ENCODE data around the gene TBC1D14. TPM values are rescaled to one million over a fixed set of nuclear protein-coding genes. Genes with fewer than 3 reads are reported as not detected.

Gene TBC1D14
- total RNA-seq, 1 donor from 2014 or later = 61.8 TPM

DNA sequence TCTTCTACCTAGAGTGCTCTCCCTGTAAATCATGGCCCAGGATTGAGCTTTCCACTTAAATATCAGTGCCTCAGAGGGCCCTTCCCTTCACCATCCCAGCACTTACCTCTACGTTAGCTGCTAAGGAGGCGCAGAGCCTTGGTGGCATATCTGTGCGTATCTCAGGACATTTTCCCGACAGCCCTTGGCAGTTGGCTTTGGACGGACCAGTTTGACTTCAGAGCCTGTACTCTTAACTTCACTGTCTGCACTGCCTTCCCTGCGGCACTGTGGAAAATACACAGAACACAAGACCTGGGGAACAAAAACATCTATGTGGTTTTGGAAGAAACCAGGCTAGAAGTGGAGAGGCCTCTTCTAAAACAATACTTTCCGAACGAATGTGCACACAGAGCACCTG, 135.9 kb downstream of the TBC1D14 start:
- no peak overlapping the region for H3K27ac Mint-ChIP-seq
- TF ChIP-seq, protein P1, sequence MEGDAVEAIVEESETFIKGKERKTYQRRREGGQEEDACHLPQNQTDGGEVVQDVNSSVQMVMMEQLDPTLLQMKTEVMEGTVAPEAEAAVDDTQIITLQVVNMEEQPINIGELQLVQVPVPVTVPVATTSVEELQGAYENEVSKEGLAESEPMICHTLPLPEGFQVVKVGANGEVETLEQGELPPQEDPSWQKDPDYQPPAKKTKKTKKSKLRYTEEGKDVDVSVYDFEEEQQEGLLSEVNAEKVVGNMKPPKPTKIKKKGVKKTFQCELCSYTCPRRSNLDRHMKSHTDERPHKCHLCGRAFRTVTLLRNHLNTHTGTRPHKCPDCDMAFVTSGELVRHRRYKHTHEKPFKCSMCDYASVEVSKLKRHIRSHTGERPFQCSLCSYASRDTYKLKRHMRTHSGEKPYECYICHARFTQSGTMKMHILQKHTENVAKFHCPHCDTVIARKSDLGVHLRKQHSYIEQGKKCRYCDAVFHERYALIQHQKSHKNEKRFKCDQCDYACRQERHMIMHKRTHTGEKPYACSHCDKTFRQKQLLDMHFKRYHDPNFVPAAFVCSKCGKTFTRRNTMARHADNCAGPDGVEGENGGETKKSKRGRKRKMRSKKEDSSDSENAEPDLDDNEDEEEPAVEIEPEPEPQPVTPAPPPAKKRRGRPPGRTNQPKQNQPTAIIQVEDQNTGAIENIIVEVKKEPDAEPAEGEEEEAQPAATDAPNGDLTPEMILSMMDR (IDR thresholded peaks at IDR 0.05; ENCODE audit: unreplicated experiment) = no peak
- no peak for DNase-seq (ENCODE audit: low spot score, unreplicated experiment)
- H3K9me3 Mint-ChIP-seq (ENCODE audit: low read depth) = no peaks in the 10 kb centered on the region
- peaks cover 25% of the 10 kb centered on the region for H3K4me1 Mint-ChIP-seq (ENCODE audit: low read depth)
- H3K4me3 Mint-ChIP-seq (ENCODE audit: low read depth) = peak overlapping the region; percentile 85
- H3K27me3 Mint-ChIP-seq = peaks cover 7% of the 10 kb centered on the region
- H3K36me3 Mint-ChIP-seq (ENCODE audit: insufficient read depth) = peaks cover 6% of the 10 kb centered on the region

DNA sequence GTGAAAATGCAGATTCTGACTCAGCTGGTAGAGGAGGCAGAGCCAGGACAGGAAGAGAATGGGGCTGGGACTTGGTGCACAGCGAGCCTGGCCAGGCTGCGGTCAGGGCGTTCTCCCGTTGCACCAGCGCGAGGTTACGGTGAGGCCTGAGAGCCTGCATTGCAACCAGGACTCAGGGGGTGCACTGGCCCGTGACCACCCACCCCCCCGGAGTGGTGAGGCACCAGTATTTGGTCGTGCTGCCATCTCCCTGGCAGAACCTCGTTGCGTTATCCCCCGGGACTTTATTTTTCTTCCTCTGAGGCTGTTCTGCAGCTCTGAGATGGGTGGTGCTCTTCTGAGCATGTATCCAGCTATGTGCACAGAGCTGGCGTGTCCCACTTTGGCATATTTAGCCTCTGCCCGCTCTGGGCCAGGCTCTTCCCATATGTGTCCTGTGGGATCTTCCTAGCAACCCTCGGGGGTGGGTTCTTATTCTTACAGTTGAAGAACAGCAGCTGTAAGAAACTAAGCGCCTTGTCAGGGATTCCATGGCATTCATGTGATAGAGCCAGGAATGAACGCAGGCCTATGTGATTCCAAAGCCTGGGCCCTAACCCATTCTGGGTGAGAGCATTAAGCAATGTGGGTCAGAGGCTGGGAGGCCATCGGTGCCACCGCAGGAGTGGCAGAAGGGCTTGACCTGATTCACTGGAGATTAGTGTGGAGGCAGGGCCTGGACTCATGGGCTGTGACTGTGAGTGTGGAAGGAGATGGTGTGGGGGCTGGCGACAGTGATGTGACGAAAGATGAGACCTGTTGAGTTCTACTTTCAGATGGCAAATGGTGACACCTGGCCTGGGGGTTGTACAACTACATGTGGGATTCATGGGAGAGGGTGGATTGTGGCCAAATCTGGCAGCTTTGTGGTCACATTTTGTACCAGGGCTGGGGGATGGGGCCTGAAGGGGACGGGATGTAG, 136.6 kb downstream of the TBC1D14 start:
- peak overlapping the region; percentile 88 for H3K27ac Mint-ChIP-seq
- no peak for DNase-seq (ENCODE audit: low spot score, unreplicated experiment)
- peaks cover 7% of the 10 kb centered on the region for H3K27me3 Mint-ChIP-seq
- no peaks in the 10 kb centered on the region for H3K9me3 Mint-ChIP-seq (ENCODE audit: low read depth)
- no peak overlapping the region for H3K4me3 Mint-ChIP-seq (ENCODE audit: low read depth)
- H3K4me1 Mint-ChIP-seq (ENCODE audit: low read depth) = peaks cover 28% of the 10 kb centered on the region
- TF ChIP-seq, protein P1 (IDR thresholded peaks at IDR 0.05; ENCODE audit: unreplicated experiment) = no peak
- peaks cover 6% of the 10 kb centered on the region for H3K36me3 Mint-ChIP-seq (ENCODE audit: insufficient read depth)

DNA sequence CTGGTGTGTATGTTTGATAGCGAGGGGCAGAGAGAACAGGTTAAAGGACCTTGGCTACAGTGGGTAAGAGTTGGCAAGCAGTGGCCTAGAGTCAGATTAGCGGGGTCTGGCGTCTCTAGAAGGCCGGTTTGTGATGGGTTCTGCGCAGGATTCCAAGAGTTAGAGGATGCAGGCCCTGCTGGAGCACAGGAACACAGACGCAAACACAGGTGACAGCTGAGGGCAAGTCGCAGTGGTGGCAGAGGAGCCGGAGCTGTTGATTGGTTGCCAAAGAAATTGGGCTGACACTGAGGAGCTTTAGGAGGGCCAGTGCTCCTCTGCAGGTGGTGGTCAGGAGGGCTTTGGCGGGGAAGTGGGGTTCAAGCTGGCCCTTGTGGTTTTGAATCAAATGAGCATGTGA, 137.3 kb downstream of the TBC1D14 start:
- H3K4me1 Mint-ChIP-seq (ENCODE audit: low read depth) = peaks cover 22% of the 10 kb centered on the region
- peaks cover 4% of the 10 kb centered on the region for H3K36me3 Mint-ChIP-seq (ENCODE audit: insufficient read depth)
- TF ChIP-seq, protein P1 (IDR thresholded peaks at IDR 0.05; ENCODE audit: unreplicated experiment) = no peak
- no peaks in the 10 kb centered on the region for H3K9me3 Mint-ChIP-seq (ENCODE audit: low read depth)
- peaks cover under 1% of the 10 kb centered on the region for H3K27me3 Mint-ChIP-seq
- H3K27ac Mint-ChIP-seq = peak overlapping the region; percentile 57
- no peak overlapping the region for H3K4me3 Mint-ChIP-seq (ENCODE audit: low read depth)
- no peak for DNase-seq (ENCODE audit: low spot score, unreplicated experiment)

DNA sequence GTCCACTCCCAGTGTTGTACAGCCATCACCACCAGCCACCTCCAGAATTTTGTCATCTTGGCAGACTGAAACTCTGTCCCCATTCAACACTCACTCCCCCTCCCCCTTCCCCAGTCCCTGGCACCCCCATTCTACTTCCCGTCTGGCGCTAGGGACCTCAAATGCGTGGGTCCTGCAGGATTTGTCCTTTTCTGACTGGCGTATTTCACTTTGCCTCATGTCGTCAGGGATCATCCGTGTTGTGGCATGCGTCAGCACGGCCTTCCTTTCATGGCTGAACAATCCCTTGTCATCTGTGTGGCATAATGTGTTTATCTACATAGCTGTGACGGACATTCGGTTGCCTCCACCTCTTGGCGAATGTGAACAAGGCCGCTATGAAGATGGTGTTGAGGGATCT, 139.0 kb downstream of the TBC1D14 start:
- Mint-ChIP-seq H3K4me1 (ENCODE audit: low read depth) (peaks cover 18% of the 10 kb centered on the region), H3K9me3 (ENCODE audit: low read depth) (no peaks in the 10 kb centered on the region), H3K27me3 (no peaks in the 10 kb centered on the region), H3K36me3 (ENCODE audit: insufficient read depth) (peaks cover 4% of the 10 kb centered on the region), H3K4me3 (ENCODE audit: low read depth) (no peak overlapping the region), H3K27ac (peak overlapping the region; percentile 22)
- TF ChIP-seq, protein P1 (IDR thresholded peaks at IDR 0.05; ENCODE audit: unreplicated experiment) = no peak
- DNase-seq (ENCODE audit: low spot score, unreplicated experiment) = no peak

DNA sequence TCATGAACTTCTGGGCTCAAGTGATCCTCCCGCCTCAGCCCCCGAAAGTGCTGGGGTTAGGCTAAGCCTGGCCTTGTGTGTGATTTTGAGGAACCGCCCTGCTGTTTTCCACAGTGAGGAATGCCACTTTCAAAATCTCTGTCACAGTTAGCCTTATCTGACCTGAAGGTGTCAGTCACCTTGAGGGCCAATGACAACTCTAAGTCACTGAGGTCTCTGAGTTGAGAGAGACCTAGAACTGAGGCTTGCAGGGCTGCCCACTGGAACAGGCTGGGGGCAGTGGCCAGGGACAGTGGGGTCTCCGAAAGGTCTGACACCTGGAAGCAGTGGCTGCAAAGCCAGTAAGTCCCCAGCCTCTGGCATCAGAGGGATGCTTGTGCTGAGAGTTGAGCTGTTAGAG, 139.7 kb downstream of the TBC1D14 start:
- TF ChIP-seq, protein P1 (IDR thresholded peaks at IDR 0.05; ENCODE audit: unreplicated experiment) = no peak
- no peak overlapping the region for H3K27ac Mint-ChIP-seq
- DNase-seq (ENCODE audit: low spot score, unreplicated experiment) = no peak
- H3K9me3 Mint-ChIP-seq (ENCODE audit: low read depth) = no peaks in the 10 kb centered on the region
- no peaks in the 10 kb centered on the region for H3K27me3 Mint-ChIP-seq
- peaks cover 8% of the 10 kb centered on the region for H3K36me3 Mint-ChIP-seq (ENCODE audit: insufficient read depth)
- H3K4me3 Mint-ChIP-seq (ENCODE audit: low read depth) = no peak overlapping the region
- peaks cover 16% of the 10 kb centered on the region for H3K4me1 Mint-ChIP-seq (ENCODE audit: low read depth)

Data from progenitor cell of endocrine pancreas (in vitro differentiated cells).